GM19238 (cell line): ENCODE results near the gene IDI2.

Experiments used
- DNase-seq: peaks from one replicate; pipeline ENCODE4 v3.0.0; 2011; ENCODE audit warnings: low spot score; ENCODE audit not compliant: insufficient read length

The IDI2 gene

DNA sequence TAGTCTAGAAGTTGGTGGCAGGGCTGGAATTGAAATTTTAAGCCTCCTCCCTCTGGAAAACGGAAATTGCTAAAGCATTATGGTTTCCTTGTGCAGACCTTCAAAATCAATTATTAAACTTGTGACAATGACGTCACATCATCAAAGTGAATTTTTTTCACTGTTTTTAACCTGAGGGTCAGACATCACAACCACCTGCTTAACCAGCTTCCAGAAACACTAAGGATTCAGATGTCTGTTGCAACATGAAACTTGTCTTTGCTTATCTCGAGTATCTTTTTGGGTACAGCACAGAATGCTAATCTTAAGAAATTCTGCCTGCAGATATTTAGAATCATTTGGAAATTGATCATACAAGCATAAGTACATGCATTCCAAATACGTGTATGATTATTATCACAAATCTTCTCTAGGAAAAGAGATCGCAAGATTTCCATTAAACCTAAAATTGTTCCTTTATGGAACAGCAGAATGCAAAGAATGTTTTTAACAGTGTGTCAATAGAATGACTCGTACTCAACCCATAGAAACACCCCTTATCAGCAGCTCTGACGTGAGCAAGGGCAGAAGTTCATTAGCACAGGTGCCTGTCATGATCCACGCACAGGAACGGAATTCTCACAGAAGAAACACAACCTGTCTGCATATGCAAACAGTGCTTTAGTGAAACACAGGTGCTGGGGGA, 41.5 kb downstream of the IDI2 start:
- no peak for DNase-seq

DNA sequence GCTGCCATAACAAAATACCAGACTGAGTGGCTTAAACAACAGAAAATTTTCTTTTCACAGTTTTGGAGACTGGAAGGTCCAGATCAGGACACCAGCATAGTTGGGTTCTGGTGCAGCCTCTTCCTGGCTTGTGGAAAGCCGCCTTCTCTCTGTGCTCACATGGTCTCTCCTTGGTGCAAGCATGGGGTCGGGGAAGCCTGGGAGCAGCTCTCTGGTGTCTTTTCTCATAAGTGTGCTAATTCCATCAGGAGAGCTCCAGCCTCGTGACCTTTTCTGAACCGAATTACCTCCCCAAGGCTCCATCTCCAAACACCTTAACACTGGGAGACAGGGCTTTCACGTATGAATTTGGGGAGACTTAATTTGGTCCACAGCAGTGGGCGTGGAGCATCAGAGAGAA, 42.3 kb downstream of the IDI2 start:
- no peak for DNase-seq

DNA sequence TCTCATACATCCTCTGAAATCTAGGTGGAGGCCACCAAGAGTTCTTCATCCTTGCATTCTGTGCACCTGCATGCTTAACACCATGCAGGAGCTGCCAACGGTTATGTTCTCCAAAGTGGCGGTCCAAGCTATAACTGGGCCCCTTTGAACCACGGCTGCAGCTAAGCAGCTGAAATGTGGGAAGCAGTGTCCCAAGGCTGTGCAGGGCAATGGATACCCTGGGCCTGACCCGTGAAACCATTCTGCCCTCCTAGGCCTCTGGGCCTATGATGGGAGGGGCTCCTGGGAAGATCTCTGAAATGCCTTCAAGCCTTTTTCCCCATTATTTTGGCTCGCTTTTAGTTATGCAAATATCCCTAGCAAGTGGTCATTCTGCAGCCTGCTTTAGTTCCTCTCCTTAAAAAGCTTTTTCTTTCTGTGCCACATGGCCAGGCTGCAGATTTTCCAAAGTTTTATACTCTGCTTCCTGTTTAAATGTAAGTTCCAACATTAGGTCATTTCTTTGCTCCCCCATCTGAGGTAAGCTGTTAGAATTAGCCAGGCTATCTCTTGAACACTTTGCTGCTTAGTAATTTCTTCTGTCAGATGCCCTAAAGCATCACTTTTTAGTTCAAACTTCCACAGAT, 45.1 kb downstream of the IDI2 start:
- no peak for DNase-seq

DNA sequence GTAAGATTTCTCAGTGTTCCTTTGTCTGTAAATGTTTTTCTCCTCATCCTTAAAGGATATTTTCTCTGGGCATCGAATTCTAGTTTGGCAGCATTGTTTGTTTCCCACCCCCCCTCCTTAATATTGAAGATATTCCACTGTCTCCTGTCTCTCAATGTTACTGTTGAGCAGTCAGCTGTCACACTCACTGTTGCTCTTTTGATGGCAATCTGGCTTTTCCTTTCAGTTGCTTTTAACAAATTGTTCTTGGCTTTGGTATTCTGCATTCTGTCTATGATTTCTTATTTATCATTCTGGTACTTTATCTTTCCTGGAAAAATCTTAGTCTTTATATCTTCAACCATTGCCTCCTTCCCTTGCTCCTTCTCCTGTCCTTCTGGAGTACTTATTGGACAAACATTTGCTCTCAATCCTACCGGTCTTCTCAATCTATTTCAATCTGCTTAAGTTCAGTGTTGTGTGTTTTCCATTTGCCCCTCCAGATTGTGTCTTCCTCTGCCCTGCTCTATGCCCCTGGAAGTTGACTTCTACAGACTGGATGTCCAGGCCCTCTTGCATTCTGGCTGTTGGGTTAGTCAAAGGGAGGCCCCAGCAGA, 46.7 kb downstream of the IDI2 start:
- DNase-seq = no peak

DNA sequence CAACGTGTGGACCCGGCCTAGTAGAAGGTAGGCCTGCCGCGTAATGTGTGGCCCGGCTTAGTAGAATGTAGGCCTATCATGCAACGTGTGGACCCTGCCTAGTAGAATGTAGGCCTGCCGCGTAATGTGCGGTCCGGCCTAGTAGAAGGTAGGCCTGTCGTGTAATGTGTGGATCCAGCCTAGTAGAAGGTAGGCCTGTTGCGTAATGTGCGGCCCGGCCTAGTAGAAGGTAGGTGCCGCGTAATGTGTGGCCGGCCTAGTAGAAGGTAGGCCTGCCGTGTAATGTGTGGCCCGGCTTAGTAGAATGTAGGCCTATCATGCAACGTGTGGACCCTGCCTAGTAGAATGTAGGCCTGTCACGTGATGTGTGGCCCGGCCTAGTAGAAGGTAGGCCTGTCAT, 49.3 kb downstream of the IDI2 start:
- DNase-seq = no peak

DNA sequence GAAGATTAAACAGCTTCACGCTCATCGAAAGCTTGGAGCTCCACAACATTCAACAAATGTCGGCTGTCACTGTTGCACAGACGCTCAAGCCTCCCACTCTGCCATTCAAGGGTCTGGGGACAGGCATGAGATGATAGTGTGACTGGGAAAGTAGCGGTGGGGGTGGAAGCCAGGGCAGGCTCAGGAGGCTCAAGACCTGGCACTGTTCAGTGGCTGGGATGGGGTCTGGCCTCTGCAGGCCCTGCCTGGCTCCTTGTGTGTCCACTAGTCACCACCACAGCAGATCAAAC, 50.9 kb downstream of the IDI2 start:
- DNase-seq = no peak

DNA sequence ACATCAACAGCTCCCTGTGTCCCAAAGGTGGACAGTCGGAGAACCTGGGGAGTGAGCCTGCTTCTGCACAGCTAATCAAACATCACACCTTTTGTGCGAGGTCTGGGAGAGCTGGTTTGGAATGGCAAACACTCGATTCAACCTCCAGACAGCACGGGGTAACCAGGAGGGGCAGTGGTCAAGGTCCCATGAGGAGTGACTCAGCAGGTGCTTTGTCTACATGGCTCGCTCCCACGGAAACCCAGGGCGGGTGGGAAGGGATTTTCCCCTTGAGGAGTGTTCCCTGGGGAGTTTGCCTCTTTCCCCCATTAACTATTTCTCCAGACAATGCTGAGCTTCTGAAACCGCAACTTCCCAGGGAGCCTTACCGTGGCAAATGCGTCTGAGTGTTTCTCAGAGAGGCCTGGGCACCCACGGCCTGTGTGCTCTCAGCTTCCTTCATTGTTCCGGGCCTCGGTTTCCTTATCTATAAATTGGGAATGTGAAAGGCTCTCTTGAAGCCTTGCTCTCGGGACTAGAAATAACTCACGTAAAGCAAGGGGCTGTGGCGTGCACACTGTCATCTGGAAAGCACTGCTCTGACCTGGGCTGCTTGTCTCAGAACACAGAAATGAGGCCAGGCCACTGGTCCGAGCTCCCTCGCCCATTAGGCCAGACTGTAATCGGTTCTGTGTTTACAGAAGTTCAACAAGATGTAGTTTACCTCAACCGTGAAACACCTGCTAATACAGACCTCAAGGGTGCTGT, 51.4 kb downstream of the IDI2 start:
- DNase-seq = no peak

DNA sequence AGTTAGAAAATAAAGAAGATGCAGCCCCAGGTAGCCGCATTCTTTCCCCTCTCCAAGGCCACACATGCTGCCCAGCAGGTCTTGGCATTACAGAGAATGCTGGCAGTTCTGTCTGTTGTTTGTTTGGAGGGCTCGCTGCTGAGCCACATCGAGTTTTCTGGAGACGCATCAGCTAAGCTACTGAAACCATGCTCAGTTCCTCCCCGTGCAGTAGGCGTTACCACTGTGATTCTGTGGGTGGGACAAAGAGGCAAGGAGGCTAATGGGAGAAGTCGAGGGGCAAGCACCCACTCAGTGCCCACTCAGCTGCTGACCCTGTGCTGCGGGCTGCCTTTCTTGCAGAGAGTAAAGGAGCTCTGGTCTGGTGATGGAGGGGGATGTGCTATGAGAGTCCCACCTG, 52.9 kb downstream of the IDI2 start:
- DNase-seq = no peak

DNA sequence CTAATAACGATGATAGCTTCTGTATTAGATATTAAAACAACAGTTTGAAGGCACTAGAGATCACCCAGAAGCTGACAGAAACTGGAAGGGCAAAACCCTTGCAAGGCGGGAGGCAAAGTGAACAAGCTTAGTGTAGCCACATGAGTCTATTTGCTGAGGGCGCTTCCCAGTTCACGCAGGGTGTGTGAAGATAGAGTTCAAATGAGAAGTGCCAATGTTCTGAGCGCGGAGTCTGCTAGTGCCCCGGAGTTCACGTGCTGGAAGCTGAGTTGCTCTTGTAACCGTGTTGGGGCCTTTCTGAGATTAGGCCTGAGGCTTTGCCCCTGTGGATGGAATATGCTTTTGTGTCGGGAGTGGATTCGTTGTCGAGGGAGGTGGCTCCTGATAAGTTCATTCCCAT, 54.0 kb downstream of the IDI2 start:
- DNase-seq = no peak

DNA sequence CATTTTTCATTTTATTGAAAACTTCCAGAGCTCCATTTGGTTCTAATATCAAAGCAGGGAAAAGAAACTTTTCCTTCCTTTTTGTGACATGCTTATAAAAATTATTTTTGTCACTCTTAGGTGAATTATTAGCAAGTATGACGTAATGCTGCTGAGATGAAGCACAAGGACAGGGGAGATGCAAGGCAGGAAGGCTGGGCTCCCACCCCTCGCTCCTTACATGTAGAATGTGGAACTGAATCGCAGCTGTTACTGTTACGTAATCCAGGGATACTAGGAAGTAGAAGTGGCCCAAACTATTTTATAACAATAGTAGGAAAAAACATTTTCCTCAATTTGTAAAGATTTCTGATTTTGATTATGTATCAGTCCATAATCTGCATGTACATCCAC, 54.5 kb downstream of the IDI2 start:
- DNase-seq = no peak

DNA sequence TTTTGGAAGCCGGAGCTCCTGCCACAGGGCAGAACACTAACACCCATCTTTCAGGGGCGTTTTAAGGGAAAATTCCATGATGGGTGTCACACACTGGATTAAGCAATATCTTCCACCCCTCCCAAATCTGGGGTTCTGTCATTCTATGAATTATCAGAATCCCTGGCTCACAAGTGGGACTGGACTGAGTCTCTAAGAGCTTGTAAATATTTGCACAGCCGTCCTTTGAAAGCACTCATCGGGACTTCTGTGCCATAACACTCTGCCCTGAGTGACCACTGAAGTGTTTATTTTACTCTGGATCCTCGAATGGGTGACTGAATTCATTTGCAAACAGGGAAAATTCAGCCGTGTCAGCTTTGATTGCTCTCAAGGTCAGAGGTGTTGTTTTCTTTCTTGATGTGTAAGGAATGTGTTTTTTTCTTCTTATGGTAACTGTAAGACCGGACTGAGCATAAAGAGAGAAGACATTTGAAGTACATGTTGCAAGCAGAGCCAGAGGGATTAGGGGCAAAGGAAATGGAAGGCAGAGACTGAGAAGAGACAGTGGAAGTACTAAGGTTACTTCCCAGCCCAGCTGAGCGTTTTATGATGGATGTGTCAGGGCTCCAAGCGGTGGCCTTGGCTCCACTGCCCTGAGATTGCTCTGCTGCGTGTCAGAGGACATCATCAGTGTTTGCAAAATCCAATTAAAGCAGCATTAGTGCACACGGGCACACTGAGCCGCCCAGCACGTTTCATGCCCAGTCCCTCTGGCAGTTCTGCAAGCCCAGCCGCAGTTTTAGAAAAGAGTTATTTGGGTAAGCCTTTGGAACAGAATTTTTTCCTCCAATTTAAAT, 55.1 kb downstream of the IDI2 start:
- no peak for DNase-seq

DNA sequence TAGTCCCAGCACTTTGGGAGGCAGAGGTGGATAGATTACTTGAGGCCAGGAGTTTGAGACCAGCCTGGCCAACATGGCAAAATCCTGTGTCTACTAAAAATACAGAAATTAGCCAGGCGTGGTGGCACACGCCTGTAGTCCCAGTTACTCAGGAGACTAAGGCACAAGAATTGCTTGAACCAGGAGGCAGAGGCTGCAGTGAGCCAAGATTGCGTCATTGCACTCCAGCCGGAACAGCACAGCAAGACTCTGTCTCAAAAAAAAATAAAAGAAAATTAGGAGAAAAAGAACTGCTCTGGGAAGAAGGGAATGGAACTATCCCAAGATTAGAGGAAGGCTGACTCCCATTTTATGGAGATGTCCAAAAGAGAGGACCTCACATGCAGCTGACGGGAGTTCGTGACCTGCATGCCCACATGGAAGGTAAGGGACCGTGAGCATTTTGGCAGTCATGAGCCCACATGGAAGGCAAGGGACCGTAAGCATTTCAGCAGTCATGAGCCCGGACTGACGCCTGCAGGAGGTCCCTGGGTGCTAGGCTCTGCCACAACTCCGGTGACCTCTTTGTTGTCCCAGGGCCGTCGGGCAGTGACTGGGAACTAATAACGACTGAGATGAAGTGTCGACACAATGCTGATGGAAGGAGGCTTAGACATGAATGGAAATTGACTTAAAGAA, 56.0 kb downstream of the IDI2 start:
- no peak for DNase-seq
